Amygdala (tissue), 56 donors: ENCODE measurements around the gene KCNIP1.
"Not testable (repeated sequence)": the region's sequence is repeated elsewhere in the genome, so short reads cannot be mapped to it uniquely, and the experiment has no call there.

Source experiments
- DNase-seq, 56 donors: peaks; one replicate each; lab custom pipeline; 2025; lab: John Stamatoyannopoulos, UW

KCNIP1 gene

DNA sequence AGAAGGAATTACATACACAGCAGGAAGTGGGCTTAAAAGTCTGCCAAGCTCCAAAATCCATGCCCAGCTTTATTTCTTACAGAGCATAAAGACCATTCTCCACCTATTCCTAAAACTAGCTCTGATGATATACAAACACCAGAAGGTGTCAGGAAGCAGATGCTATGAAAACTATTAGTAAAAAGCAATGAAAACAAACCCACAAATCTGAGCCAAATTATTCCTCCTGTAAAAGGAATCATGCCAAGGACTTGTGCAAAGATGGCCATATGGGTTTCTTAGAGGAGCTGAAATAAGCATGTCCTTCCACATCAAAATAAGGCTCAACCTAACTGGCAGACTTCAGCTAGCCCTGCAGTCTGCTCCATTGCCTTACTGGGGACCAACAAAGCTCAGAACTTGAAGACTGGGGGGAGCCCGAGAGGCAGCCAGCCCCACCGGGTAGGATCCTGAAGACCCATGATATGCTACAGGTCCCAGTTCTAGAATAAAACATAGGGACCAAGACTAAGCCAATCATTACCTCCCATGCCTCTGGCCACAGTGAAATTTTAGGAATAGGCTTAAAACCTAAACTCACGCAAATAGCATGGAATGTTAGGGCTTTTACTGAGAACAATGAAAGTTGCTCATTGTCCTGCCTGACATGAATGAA lies 236.9 kb downstream of the KCNIP1 start:
- no peak for DNase-seq

DNA sequence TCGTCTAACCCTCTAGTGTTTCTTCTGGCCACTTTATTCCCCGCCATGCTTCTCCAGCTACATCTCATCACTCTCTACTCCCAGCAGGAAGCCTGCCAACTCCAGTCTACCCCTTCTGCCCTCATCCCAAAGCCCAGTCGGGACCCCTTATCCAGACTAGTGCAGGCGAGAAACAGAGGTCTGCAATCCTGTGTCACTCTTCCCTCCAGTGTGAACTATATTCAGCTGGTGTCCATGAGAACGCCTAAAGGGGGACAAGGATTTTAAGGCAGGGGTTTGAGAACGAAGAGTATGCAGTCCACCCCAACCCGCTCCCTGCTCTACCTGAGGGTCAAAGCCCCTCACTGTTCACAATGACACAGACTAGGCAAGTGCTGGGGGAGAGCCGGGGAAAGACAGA lies 238.0 kb downstream of the KCNIP1 start:
- no peak for DNase-seq

DNA sequence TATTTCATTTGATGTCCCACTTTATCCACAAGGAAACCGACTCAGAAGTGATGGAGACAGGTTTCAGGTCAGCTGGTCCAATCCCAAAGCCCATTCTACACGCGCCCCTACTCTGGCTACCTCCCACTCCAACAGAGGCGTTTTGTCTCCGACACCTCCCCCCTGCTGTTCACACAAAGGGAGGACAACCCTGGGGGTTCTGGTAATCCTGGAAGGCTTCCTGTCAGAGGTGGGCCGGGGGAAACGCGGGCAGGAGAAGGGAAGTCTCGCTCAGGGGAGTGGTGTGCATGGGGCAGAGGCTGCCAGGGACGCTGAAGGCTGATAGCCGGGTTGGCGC lies 240.0 kb downstream of the KCNIP1 start:
- no peak for DNase-seq

DNA sequence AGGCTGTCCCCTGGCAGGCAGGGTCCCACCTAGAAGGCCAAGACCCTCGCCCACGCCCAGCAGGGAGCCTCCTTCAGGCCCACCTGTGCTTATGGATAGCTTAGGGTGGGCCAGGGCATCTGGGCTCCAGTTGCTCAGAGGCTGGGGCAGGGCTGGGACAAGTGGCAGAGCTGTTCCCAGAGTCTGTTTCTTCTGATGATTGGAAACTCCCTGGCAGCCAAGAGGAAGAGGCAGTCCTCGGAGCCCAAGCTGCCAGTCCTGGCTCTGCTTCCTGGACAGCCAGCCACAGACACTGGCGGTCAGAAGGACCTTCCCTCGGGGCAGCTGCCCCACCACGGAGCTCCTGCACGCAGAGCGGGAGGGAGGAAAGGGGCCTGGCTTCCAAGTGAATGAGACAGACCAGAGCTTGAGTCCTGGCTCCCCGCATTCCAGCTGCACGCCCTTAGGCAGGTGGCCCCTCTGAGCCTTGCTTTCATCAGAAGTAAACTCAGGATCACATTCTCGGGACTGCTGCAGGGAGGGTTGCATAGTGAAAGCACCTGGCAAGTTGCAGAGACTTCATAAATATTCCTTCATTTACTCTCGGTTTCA lies 241.8 kb downstream of the KCNIP1 start:
- no peak for DNase-seq

DNA sequence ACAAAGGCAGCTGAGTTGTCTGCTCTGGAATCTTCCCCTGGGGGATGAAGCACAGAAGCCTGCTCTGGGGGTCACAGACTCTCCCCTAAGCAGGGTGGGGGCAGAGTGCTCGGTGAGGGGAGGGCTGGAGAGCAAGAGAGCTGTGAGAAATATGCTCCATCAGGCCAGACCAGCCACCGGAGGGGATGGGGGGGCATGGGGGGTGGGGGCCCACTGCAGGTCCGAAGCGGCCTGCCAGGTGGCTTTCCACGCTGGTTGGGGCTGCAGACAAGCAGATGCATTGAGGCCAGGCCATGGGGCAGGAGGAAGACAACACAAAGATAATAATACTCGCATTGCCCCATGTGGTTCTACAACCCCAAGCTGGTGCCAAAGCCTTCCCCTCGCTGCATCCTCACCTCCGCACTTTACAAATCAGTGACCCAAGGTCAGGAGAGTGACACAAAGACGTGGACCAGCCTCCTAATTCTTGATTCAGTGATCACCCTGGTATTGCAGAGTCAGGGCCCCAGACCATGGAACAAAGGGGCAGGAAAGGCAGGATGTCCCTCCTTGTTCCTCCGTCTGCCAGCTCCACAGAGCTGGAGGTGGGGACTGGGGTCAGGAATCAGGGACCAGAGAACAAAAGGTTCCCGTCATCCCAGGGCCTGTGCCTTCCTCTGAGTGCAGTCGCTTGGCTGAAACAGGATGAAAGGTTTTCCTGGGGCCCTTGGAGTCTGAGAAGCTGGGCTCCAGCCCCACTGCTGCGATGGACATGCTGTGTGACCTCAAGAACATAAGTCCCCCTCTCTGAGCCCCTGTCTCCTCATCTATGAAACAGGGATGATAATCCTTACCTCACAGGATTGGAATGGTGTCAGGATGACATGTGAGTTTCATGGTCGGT lies 242.5 kb downstream of the KCNIP1 start:
- DNase-seq: no peak

DNA sequence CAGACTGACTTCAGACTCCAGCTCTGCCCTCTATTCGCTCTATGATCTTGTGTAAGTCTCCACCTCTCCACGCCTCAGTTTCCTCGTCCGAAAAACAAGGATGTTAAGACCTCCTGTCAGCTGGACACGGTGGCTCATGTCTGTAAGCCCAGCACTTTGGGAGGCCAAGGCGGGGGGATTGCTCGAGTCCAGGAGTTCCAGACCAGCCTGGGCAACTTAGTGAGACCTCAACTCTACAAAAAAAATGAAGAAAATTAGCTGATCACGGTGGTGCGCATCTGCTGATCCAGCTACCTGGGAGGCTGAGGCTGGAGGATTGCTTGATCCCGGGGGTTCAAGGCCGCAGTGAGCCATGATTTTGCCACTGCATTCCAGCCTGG lies 243.1 kb downstream of the KCNIP1 start:
- DNase-seq: no peak

DNA sequence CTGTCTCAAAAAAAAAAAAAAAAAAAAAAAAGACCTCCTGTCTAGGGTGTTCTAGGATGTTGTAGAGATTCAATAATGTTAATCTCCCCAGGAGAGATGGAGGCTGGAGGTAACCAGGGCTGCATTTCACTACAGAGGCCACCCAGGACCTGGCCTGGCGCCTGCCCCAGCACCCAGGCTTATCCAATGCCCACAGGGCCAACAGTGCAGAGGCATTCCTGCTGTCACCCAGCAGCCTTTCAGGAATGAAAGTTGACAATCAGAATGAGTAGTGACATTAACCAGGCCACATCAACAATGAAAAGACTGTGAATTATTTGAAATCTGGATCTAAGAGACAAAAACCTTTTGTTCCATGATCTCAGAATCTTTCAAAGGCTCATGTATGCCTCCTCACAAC lies 243.5 kb downstream of the KCNIP1 start:
- no peak for DNase-seq

DNA sequence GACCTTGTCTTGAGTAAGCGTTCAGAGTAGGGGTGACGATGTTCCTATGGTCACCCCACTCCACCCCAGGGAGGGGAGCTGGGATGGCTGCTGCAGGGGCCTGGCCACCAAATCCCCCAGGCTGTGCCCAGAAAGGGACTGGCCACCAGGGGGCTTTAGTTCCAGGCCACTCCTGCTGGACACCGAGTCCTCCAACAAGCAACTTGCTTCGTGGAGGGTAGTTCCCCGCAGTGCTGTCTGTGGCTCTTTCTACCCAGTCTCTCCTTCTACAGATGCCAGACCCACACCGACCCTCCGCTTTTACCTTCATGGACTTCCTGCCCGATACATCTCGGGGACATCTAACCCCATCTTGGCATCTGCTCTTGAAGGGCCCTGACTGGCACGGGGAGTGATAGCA lies 244.0 kb downstream of the KCNIP1 start:
- peak in 1 of 56 donors; percentile 2 for DNase-seq

DNA sequence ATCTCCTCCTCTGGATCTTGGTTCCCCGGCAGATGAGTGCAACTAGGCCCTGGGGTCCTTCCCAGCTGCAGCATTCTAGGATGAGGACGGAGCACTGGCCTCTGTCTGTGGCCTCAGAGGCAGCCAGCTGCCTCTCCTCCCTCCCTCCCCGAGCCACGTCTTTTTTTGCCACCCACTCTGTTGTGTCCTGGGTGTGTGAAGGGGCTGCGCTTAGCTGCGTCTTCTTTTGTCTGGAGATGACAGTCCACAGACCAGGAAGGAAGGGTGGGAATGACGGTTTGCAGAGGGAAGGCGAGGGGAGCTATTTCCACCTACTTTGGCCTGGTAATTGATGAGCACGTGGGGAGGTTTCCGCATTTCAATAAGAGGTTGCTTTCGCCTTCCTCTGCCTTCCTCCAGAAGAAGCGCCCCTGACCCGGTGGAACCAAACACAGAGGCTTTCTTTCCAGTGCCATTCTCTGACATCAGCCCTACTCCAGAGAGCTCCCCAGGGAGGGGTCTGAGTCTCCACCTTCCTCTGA lies 245.2 kb downstream of the KCNIP1 start:
- DNase-seq: no peak

DNA sequence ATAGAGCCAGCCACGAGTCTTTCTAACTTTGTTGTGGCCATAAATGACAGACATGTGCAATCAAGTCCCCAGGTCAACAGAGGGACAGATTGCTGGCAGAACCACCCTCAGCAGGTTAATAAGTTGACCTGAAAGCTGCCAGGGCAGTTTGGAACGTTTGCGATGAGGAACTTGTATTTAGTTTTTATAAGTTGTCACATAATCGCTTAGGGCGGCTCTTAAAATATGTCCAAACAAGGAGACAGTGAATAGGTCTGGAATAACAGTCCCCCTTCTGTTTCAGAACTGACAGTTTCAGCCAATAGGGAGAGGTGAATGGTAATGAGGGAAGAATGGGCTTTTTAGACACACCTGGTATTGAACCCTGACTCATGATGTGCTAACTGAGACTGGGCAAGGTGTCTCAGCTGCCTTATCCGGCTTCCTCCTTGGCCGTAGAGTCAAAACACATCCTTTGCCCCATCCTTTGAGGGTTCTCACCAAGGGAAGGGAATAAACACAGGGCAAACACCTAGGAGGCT lies 246.2 kb downstream of the KCNIP1 start:
- DNase-seq: no peak

DNA sequence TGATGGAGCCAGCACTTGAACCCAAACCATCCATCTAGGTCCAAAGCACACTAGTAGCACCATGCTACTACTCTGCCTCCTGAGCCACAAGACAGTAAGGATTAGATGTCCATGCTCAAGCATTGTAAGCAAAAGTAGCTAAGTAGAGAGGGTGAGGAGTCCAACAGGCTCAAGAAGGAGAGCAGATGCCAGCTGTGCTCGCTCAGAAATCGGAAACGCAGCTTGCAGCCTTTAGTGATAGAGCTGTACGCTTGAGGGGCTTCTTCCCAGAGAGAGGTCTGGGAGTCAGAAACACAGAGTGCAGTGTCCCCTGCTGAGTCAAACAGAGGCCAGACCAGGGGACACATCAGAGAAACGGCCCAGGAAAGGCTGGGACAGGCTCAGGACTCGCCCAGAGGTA lies 247.0 kb downstream of the KCNIP1 start:
- no peak for DNase-seq

DNA sequence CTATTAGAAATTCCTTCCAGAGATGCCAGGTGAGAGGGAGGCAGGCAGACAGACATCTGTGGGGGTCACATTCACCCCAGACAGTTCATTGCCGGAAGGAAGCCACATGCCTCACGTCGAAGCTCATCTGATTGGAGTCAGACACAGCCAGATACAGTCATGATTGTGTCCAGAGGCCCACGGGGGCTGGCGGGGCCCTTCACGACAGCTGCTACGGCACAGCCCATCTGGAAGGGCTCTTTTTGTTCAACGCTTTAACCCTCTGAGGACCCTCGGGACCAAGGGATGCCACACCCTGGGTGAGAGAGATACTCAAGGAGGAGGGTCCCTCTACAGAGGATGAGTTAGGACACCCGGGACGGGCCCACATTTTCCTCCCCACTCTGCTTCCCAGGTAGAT lies 247.8 kb downstream of the KCNIP1 start:
- DNase-seq: no peak

DNA sequence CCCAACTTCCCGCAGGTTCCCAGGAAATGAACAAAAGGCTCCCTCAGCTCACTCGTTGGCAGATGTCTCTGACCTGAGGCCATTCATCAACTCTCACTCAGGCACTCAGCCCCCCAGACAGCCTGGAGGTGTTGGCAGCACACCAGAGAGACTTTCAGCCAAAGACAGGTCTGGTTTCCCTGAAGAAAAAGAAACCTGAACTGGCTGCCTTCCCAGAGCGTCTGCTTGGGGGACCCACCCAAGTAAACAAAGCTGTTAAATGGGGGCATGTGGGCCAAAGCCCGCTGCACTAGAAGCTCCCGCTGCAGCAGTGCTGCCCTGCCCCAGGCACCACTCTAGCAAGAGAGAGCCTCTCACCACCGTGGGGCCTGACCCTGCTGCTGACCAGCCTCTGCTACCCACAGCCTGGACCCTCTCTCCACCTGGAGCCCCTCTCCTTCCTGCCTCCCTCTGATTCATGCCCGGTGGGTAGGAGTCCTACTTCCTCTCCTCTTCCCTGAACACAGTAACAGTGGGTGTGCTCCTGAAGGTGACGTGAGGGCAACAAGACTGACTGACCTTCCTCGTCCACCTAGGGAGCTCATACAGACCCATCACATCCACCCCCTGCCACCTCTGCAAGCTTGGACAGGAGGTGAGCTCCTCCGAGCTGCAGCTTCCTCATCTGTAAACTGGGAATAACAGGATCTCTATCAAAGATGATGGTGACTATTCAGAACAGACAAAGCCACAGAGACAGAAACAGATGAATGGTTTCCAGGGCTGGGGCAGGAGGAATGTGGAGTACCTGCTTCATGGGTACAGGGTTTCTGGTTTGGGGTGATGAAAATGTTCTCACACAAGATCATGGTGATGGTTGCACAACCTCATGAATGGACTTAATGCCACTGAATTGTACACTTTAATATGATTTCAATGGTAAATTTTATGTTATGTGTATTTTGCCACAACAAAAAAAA lies 248.7 kb downstream of the KCNIP1 start:
- no peak for DNase-seq

DNA sequence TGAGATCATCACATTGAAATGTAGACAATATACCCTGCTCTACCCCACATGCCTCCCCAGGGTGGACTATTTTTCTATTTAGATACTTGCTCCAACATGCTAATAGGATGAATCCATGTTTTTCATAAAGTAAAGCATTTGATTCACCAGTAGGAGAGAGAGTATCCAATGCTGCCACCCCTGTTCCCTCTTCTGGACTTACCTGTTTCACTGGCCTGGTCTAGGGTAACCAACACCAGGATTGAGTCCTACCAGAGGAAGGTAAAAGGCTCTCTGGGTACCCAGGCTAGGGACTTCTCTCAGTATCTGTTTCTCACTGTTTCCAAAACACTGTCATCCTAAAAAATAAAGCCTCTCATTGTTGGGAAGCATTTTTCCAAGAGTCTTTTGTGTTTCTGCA lies 249.5 kb downstream of the KCNIP1 start:
- no peak for DNase-seq

DNA sequence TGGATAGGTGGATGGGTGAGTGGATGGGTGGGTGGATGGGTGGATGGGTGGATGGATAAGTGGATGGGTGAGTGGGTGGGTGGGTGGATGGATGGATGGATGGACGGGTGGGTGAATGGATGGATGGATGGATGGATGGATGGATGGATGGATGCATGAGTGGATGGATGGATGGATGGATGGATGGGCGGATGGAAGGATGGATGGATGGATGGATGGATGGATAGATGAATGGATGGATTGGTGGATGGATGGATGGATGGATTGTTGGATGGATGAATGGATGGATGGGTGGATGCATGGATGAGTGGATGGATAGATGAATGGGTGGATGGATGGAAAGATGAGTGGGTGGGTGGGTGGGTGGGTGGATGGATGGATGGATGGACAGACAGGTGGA lies 250.7 kb downstream of the KCNIP1 start:
- not testable (repeated sequence) for DNase-seq

DNA sequence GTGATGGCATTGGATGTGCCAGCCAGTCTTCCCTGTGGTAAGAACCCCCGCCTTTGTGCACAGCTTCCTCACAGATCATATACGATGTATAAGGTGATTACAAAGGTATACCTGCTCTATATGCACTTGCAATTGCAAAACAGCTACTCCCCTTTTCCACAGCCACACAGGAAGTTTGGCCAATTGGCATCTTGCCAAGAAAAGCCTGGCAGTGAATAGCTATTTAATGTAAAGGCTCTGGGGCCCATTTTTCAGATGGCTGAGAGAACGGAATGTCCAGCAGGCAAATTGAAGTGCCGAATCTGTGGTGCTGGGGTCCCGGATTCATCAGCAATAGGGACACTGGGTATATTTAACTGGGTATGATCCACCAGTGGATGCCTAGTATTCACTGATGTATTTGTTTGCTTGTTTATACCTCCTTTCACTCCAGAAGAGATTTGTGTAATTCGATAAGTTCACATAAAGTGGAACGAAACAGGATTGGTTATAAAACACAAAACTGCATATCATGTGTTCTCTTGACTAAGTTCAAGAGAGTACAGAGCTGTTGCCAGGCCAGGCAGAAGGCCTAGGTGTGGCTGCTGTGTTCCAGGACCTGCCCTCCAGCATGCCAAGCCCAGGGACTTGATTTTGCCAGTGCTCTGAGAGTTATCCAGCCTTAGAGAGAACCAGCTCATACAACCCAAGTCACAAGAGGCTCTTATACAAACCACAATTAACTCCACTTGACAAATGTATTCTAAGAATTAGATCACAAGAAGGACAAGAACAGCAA lies 252.0 kb downstream of the KCNIP1 start:
- no peak for DNase-seq

DNA sequence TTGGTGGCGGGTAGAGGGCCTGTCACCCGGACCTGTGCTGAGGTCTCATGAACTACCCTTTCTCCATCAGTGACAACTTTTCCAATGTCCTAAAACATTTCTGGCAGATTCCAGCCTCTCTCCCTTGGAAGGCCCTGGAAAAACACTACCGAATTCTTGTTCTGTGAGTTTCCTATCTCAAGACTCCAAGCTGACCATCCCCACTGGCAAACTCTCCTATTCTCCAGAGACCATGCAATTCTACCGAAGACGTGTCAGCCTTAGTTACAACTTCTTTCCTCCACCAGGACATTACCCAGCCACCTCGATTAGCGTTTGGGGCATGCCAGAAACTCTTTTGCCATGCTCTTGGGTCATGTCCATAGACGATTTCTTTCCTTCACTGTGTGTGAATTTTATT lies 252.9 kb downstream of the KCNIP1 start:
- no peak for DNase-seq

DNA sequence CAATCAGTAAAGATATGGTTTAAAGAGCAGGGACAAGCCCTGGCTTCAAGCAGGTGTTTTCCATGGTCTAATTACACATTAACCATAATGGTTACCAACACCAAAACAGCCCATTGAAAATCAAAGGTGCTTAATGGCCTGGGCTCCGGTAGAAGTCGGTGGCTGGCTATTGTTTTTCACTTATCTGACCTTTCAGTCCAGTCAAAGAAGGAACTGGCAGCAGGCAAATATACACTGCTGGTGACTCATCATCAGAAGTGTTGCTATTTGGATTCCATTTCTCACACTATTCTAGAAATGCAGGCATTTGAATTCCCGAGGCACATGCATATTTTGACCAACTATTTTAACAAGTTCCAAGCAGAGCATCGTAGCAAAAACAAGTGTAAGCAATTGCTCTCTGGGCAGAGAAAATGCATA lies 253.4 kb downstream of the KCNIP1 start:
- no peak for DNase-seq

DNA sequence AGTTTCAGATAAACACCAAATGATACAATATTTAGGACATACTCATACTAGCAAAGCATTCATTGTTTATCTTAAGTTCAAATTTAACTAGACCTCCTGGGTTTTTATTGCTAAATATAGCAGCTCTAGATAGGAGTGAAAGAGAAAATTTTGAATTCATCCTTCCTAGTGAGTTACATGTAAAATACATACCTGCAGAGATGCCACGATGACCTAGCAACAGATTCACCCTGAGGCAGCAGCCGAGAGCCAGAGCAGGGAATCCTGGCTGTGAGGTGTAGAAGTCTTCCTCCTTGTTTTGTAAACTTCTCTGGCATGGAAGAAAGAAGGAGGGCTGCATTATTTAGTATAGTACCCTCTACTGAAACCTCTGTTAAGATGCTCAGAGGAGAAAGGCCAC lies 253.8 kb downstream of the KCNIP1 start:
- no peak for DNase-seq

DNA sequence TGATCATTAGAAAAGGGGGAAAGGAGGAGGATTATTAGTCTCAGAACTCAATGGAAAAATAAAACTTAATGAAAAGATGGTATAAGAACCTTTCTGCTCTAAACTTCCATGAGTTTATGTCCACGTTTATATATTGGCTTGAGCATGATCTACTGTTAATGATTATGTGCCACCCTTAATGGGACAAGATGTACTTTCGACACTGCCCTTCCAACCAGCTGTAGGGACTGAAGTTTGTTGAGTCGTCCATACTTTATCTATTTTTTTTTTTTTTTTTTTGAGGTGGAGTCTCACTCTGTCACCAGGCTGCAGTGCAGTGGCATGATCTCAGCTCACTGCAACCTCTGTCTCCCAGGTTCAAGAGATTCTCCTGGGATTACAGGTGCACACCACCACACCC lies 254.7 kb downstream of the KCNIP1 start:
- no peak for DNase-seq
